Stimulated activated CD4-positive, alpha-beta T cell treated with anti-CD3 and anti-CD28 coated beads, Interleukin-15, amount 100 ng/mL, for 48 hours (primary cell): ENCODE results near the gene B4GALT1.
"Not testable (repeated sequence)": the region's sequence is repeated elsewhere in the genome, so short reads cannot be mapped to it uniquely, and the experiment has no call there.

Experiments
- DNase-seq, 2 donors: peaks; one replicate each; pipeline ENCODE4 v3.0.0-alpha.2; 2020; ENCODE audit warnings: low read depth in 2 of 2

The B4GALT1 gene

GRCh38 chr9:33103501-33104281, 63.4 kb downstream of the B4GALT1 start:
- DNase-seq: no peak

- no peak for DNase-seq
These were observed 64.5 kb downstream of the B4GALT1 start for GRCh38 chr9:33102551-33103210.

GRCh38 chr9:33101104-33101951, 65.8 kb downstream of the B4GALT1 start:
- DNase-seq: no peak

- DNase-seq: no peak
These were observed 67.4 kb downstream of the B4GALT1 start for GRCh38 chr9:33099754-33100153.

- no peak for DNase-seq
These were observed 69.9 kb downstream of the B4GALT1 start for GRCh38 chr9:33097192-33097591.

- no peak for DNase-seq
These were observed 74.5 kb downstream of the B4GALT1 start for GRCh38 chr9:33092634-33093033.

GRCh38 chr9:33085672-33086071, 81.5 kb downstream of the B4GALT1 start:
- not testable (repeated sequence) for DNase-seq

GRCh38 chr9:33082538-33083326, 84.4 kb downstream of the B4GALT1 start:
- no peak for DNase-seq

- no peak for DNase-seq
These were observed 85.0 kb downstream of the B4GALT1 start for GRCh38 chr9:33082128-33082527.

GRCh38 chr9:33081128-33081851, 85.8 kb downstream of the B4GALT1 start:
- peak; percentile 53 to 57 for DNase-seq

GRCh38 chr9:33080534-33080933, 86.6 kb downstream of the B4GALT1 start:
- DNase-seq: no peak

- DNase-seq: peak; percentile 94 to 97
These were observed 90.8 kb downstream of the B4GALT1 start, which contains the start of gene SMU1 for GRCh38 chr9:33076046-33077004. TSS of gene SMU1 (minus strand) at chr9:33076674. CDS start at chr9:33076608, 66 bp downstream.

- no peak for DNase-seq
These were observed 98.1 kb downstream of the B4GALT1 start for GRCh38 chr9:33068991-33069390.

GRCh38 chr9:33065157-33066076, 101.7 kb downstream of the B4GALT1 start:
- DNase-seq: no peak
